Stimulated activated CD4-positive, alpha-beta T cell treated with anti-CD3 and anti-CD28 coated beads, Interleukin-2, amount 100 ng/mL, for 4 hours (primary cell): ENCODE results near the gene LYPD3.

ENCODE experiments used
- DNase-seq: peaks from one replicate; pipeline ENCODE4 v3.0.0-alpha.2; 2020; ENCODE audit warnings: low read depth

The LYPD3 gene

GRCh38 chr19:43485951-43486350 lies 20.5 kb upstream of the LYPD3 start:
- DNase-seq: no peak

GRCh38 chr19:43483281-43483680 lies 17.9 kb upstream of the LYPD3 start:
- DNase-seq: no peak

GRCh38 chr19:43482193-43482592 lies 16.8 kb upstream of the LYPD3 start:
- DNase-seq: no peak

- no peak for DNase-seq
These were observed 16.3 kb upstream of the LYPD3 start for GRCh38 chr19:43481701-43482100.

GRCh38 chr19:43480574-43480973 lies 15.2 kb upstream of the LYPD3 start:
- DNase-seq: no peak

- no peak for DNase-seq
These were observed 14.7 kb upstream of the LYPD3 start for GRCh38 chr19:43479961-43480561.

GRCh38 chr19:43479226-43479625 lies 13.8 kb upstream of the LYPD3 start:
- no peak for DNase-seq

- DNase-seq: no peak
These were observed 12.9 kb upstream of the LYPD3 start for GRCh38 chr19:43478323-43478722.

- no peak for DNase-seq
These were observed 11.2 kb upstream of the LYPD3 start for GRCh38 chr19:43476606-43477005.

GRCh38 chr19:43474986-43475705 lies 9.7 kb upstream of the LYPD3 start:
- DNase-seq: peak; percentile 95

GRCh38 chr19:43474487-43474886 lies 9.1 kb upstream of the LYPD3 start:
- DNase-seq: no peak

GRCh38 chr19:43471091-43471490 lies 5.7 kb upstream of the LYPD3 start:
- no peak for DNase-seq

- peak; percentile 65 for DNase-seq
These were observed 4.9 kb upstream of the LYPD3 start for GRCh38 chr19:43470288-43470687.

- no peak for DNase-seq
These were observed 3.7 kb upstream of the LYPD3 start for GRCh38 chr19:43469160-43469480.

GRCh38 chr19:43468354-43469159 lies 3.1 kb upstream of the LYPD3 start:
- no peak for DNase-seq

GRCh38 chr19:43467730-43468129 lies 2.3 kb upstream of the LYPD3 start:
- DNase-seq: no peak

- DNase-seq: no peak
These were observed 1.9 kb upstream of the LYPD3 start for GRCh38 chr19:43467276-43467675.

- DNase-seq: no peak
These were observed 1.4 kb upstream of the LYPD3 start for GRCh38 chr19:43466793-43467192.

- DNase-seq: no peak
These were observed 1.2 kb downstream of the LYPD3 start for GRCh38 chr19:43464134-43464775.

GRCh38 chr19:43463381-43464133 lies 1.9 kb downstream of the LYPD3 start:
- peak; percentile 100 for DNase-seq

- DNase-seq: no peak
These were observed 2.5 kb downstream of the LYPD3 start for GRCh38 chr19:43462785-43463380.

- no peak for DNase-seq
These were observed 3.0 kb downstream of the LYPD3 start for GRCh38 chr19:43462383-43462782.
